ENCODE measurements around the gene CLCNKA. TPM values are rescaled to one million over a fixed set of nuclear protein-coding genes. Genes with fewer than 3 reads are reported as not detected.
A peak's percentile ranks its signal among the peaks of the same experiment; 100 is the strongest.
"Not testable (repeated sequence)": the region's sequence is repeated elsewhere in the genome, so short reads cannot be mapped to it uniquely, and the experiment has no call there.

Gene CLCNKA
- total RNA-seq, 1 donor from 2014 or later: 2.2 TPM

DNA sequence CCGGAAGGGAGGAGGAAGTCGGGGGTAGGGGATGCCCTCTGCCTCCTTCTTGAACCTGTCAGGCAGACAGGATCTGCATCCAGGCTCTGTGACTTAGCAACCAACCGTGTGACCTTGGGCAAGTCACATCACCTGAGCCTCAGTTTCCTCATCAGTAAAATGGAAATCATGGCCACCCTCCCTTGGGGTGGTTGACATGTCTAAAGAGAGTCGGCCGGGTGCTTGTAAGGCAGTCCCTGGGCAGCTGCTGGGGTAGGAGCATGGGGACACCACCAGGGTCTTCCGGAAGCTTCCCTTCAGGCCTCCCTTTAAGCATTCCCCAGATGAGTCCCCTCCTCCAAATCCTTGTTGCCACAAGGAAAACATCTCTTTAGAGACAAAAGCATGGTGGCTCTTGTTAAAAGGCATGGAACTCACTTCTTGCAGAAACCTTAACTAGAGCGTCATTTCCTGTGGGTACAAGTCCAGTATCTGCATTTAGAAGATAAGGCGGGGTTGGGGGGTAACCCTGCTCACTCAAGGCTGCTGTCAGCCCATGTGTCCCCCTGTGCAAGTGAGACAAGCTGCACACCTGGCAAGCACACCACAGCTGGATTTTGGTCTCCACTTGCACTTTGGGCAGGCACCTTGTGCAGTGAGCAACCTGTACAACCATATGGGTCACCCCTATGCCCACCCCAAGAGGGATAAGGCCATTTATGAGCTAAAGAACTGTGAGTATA lies 32.1 kb downstream of the CLCNKA start:
- TF ChIP-seq, protein P1, sequence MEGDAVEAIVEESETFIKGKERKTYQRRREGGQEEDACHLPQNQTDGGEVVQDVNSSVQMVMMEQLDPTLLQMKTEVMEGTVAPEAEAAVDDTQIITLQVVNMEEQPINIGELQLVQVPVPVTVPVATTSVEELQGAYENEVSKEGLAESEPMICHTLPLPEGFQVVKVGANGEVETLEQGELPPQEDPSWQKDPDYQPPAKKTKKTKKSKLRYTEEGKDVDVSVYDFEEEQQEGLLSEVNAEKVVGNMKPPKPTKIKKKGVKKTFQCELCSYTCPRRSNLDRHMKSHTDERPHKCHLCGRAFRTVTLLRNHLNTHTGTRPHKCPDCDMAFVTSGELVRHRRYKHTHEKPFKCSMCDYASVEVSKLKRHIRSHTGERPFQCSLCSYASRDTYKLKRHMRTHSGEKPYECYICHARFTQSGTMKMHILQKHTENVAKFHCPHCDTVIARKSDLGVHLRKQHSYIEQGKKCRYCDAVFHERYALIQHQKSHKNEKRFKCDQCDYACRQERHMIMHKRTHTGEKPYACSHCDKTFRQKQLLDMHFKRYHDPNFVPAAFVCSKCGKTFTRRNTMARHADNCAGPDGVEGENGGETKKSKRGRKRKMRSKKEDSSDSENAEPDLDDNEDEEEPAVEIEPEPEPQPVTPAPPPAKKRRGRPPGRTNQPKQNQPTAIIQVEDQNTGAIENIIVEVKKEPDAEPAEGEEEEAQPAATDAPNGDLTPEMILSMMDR (IDR thresholded peaks at IDR 0.05; ENCODE audit: unreplicated experiment): no peak
- Mint-ChIP-seq H3K4me3 (ENCODE audit: low read depth) (no peak overlapping the region), H3K27me3 (no peaks in the 10 kb centered on the region), H3K9me3 (ENCODE audit: low read depth) (no peaks in the 10 kb centered on the region), H3K27ac (no peak overlapping the region), H3K36me3 (ENCODE audit: insufficient read depth) (no peaks in the 10 kb centered on the region), H3K4me1 (ENCODE audit: low read depth) (peaks cover 7% of the 10 kb centered on the region)
- DNase-seq (ENCODE audit: low spot score, unreplicated experiment): no peak

DNA sequence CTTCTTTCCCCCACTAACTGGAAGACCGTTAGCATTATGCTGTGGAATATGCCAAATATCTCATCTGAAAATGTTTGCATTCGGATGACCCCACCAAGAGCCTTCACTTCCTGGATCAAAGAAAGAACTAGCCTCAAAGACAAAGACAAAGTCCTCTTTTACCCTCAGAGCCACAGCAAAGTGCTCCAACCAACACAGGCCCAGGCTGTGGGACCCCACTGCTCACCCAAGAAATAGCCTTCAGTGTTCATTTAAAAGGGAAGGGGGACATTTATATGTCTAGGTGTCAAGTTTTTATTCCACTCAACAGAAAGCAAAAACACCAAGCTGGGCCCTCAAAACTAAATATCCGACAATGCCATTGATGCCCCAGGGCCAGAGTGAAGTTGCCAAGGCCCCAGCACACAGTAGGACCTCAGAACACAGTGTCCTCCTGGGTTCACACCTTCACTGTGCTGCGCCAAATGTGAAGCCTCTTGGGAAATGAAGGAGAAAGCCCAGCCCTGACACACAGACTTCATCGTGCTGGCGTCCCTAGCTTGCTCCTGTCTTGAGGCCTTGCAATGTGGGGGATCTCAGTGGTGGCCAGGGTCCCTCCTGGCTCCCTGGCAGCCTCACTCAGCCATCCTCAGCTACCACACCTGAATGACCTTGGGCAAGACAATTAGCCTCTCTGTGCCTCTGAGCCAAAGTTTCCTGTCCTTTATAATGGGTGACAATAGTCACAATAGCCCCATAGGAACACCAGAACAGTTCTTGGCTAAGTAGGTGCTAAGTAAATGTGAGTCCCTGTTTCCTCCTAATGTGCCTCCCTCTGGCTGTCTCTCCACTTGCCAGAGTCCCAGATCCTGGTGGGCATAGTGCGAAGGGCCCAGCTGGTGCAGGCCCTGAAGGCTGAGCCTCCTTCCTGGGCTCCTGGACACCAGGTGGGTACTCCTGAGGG lies 33.0 kb downstream of the CLCNKA start:
- Mint-ChIP-seq H3K4me1 (ENCODE audit: low read depth) (peaks cover 6% of the 10 kb centered on the region), H3K9me3 (ENCODE audit: low read depth) (no peaks in the 10 kb centered on the region), H3K27ac (no peak overlapping the region), H3K4me3 (ENCODE audit: low read depth) (no peak overlapping the region), H3K36me3 (ENCODE audit: insufficient read depth) (no peaks in the 10 kb centered on the region), H3K27me3 (no peaks in the 10 kb centered on the region)
- TF ChIP-seq, protein P1 (IDR thresholded peaks at IDR 0.05; ENCODE audit: unreplicated experiment): no peak
- no peak for DNase-seq (ENCODE audit: low spot score, unreplicated experiment)

DNA sequence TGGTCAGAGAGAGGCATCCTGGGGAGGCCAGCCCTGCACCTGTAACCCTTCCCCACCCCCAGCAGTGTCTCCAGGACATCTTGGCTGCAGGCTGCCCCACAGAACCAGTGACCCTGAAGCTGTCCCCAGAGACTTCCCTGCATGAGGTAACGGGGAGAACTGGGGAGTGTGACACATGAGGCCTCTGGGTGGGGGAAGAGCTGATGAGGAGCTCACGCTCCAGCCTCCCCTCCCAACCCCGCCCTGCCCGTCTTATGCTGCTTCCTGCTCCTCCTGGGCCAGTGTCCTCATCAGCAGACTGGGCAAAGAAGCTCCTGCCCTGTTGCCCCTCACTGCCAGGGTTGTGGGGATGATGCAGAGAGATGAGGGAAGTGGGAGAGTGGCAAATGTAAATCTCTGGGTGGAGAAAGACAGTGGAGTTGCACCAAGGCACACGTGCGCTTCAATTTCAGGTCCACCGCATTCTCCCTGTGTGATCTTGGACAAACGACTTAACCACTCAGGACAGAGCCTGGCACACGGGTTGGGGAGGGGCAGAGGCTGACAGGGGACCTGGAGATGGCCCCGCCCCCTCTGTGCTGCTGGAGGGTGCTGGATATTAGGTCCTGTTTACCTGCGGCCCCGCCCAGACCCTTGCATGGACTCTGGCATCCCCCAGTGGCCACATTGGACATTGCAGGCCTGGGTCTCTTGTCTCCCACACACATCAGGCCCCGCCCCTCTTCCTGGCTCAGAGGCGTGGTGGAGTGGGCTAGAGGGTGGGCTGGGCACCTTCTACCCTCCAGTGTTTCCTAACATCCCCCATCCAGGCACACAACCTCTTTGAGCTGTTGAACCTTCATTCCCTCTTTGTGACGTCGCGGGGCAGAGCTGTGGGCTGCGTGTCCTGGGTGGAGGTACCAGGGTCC lies 34.0 kb downstream of the CLCNKA start:
- peak overlapping the region; percentile 71 for H3K27ac Mint-ChIP-seq
- H3K4me3 Mint-ChIP-seq (ENCODE audit: low read depth): no peak overlapping the region
- no peaks in the 10 kb centered on the region for H3K36me3 Mint-ChIP-seq (ENCODE audit: insufficient read depth)
- H3K27me3 Mint-ChIP-seq: peaks cover 3% of the 10 kb centered on the region
- TF ChIP-seq, protein P1 (IDR thresholded peaks at IDR 0.05; ENCODE audit: unreplicated experiment): peak; percentile 88
- DNase-seq (ENCODE audit: low spot score, unreplicated experiment): peak; percentile 98
- H3K9me3 Mint-ChIP-seq (ENCODE audit: low read depth): no peaks in the 10 kb centered on the region
- peaks cover 4% of the 10 kb centered on the region for H3K4me1 Mint-ChIP-seq (ENCODE audit: low read depth)

DNA sequence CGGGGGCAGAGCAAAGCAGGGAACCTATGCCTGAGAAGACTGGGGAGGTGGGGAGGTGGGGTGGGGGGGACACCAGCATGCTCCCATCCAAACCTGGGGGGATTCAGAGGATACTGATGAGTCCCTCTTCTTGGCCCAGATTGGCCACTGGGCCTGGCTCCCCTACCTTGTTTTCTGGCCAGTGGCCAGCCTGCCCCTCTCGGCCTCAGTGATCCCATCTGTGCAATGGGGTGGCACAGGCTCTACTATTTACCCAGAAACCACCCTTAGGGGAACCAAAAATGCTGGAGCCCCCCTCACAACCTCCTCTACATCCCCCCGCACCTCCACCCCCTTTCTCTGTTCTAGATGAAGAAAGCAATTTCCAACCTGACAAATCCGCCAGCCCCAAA lies 34.7 kb downstream of the CLCNKA start:
- not testable (repeated sequence) for H3K4me3 Mint-ChIP-seq (ENCODE audit: low read depth); H3K27ac Mint-ChIP-seq; DNase-seq (ENCODE audit: low spot score, unreplicated experiment); H3K27me3 Mint-ChIP-seq; H3K4me1 Mint-ChIP-seq (ENCODE audit: low read depth); H3K9me3 Mint-ChIP-seq (ENCODE audit: low read depth); H3K36me3 Mint-ChIP-seq (ENCODE audit: insufficient read depth)

DNA sequence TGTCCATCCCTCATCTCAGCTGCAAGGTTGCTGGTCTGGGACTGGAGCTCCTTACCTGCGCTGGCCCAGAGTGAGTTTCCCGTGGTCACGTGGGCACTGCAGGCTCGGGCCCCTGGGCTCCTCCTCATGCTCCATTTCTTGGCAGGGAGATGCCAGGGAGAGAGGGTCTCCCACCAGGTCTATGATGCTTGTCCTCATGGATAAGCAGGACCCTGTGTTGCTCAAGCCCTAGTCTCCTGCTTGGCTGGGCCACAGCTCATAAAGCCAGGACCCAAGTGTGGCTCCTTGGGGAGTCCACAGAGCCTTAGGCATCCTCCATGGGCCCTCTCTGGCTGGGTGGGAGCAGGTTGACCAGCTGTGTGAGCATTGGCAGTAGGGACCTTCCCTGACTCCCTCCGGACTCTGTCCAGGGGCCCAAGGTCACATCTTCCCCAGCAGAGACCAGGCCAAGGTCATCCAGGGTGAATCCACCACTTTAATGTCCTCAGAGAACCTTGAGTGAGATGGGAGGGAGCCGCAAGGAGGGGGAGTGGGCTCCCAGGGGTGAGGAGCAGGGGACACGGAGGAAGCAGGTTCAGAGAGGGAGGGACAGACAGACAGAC lies 35.6 kb downstream of the CLCNKA start:
- H3K4me3 Mint-ChIP-seq (ENCODE audit: low read depth); H3K4me1 Mint-ChIP-seq (ENCODE audit: low read depth); H3K27me3 Mint-ChIP-seq; H3K9me3 Mint-ChIP-seq (ENCODE audit: low read depth); H3K27ac Mint-ChIP-seq; DNase-seq (ENCODE audit: low spot score, unreplicated experiment); H3K36me3 Mint-ChIP-seq (ENCODE audit: insufficient read depth): not testable (repeated sequence)

DNA sequence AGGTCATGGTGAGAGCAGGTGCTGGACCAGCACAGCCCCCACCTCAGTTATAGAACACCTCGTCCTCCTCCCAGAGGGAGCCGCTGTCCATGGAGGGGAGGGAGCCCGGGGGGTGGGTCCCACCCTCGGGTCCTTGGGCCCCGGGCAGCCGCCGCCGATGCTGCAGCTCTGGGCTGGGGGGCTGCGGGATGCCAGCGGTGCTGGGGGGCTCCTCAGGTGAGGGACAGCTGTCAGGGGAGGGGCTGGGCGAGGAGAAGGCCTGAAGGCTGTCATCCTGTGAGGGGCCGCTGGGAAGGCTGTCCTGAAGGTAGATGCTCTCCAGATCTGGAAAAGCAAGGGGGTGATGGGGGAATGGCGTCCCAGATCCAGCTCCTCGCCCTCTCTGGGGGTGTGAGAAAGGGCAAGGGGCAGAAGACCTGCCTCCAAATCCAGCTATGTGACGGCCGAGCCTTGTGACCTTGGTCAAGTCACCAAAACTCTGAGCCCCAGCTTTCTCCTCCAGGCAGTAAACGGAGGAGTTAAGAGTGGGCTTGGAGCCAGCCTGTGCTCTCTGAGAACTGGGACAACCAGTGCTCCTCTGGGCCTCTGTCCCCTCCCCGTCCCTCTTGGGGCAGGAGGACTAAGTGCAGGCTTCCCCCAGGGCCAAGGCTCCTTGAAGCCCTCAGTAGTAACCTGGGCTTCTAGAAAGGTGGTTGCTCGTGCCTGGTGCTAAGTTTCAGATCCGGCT lies 36.7 kb downstream of the CLCNKA start:
- not testable (repeated sequence) for H3K27me3 Mint-ChIP-seq; H3K27ac Mint-ChIP-seq; H3K4me1 Mint-ChIP-seq (ENCODE audit: low read depth); H3K36me3 Mint-ChIP-seq (ENCODE audit: insufficient read depth); H3K9me3 Mint-ChIP-seq (ENCODE audit: low read depth); DNase-seq (ENCODE audit: low spot score, unreplicated experiment); H3K4me3 Mint-ChIP-seq (ENCODE audit: low read depth)

Data from progenitor cell of endocrine pancreas (in vitro differentiated cells).